ENCODE measurements around the gene L3MBTL1.

Gene L3MBTL1

DNA sequence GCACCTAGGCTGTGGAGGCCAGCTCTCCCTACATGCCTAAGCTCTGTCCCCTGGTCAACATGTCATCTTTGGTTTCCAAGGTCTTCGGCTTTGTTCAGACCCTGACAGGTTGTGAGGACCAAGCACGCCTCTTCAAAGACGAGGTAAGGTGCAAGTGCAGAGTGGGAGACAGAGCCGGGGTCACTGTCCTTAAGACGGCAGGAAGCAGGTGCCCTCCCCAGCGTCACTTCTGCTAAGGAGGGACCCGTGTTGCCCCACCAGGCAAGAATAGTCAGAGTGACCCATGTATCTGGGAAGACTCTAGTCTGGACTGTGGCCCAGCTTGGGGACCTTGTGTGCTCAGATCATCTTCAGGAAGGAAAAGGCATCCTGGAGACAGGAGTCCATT, 33.2 kb downstream of the L3MBTL1 start:
- CTCF ChIA-PET: interaction anchor here (1.1 to 10.0 kb wide), 10 partner anchors 8 to 551 kb away, joined by 3 to 112 read pairs (median 6); no protein-coding TSS in a partner anchor
- POLR2A ChIA-PET: no interaction called here
- H3K4me3 ChIP-seq (ENCODE audit: low read depth, low read length): no peak overlapping the region
- no peak for DNase-seq (ENCODE audit: low read depth, low spot score)
- TF ChIP-seq, protein P1, sequence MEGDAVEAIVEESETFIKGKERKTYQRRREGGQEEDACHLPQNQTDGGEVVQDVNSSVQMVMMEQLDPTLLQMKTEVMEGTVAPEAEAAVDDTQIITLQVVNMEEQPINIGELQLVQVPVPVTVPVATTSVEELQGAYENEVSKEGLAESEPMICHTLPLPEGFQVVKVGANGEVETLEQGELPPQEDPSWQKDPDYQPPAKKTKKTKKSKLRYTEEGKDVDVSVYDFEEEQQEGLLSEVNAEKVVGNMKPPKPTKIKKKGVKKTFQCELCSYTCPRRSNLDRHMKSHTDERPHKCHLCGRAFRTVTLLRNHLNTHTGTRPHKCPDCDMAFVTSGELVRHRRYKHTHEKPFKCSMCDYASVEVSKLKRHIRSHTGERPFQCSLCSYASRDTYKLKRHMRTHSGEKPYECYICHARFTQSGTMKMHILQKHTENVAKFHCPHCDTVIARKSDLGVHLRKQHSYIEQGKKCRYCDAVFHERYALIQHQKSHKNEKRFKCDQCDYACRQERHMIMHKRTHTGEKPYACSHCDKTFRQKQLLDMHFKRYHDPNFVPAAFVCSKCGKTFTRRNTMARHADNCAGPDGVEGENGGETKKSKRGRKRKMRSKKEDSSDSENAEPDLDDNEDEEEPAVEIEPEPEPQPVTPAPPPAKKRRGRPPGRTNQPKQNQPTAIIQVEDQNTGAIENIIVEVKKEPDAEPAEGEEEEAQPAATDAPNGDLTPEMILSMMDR (IDR thresholded peaks at IDR 0.05; ENCODE audit: insufficient read depth, low read length, missing control alignments): no peak

DNA sequence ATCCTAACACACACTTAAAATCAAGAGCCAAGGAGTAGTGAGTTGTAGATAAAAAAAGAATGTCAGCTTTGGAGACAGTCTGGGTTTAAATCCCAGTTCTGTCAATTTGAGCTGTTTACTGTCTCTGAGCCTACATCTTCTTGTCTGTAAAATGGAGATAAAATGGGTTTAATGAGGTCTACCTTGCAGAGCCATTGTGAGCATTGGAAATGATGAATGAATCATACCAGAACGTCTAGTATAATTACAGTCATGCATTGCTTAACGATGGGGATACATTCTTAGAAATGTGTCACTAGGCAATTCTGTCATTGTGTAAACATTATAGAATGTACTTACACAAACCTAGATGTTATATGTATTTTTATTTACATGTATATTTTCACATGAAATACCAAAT, 33.7 kb downstream of the L3MBTL1 start:
- H3K4me3 ChIP-seq (ENCODE audit: low read depth, low read length): no peak overlapping the region
- POLR2A ChIA-PET: no interaction called here
- DNase-seq (ENCODE audit: low read depth, low spot score): no peak
- CTCF ChIA-PET: interaction anchor here (1.2 to 10.0 kb wide), 8 partner anchors 8 to 551 kb away, joined by 3 to 112 read pairs (median 6); no protein-coding TSS in a partner anchor
- TF ChIP-seq, protein P1 (IDR thresholded peaks at IDR 0.05; ENCODE audit: insufficient read depth, low read length, missing control alignments): no peak

DNA sequence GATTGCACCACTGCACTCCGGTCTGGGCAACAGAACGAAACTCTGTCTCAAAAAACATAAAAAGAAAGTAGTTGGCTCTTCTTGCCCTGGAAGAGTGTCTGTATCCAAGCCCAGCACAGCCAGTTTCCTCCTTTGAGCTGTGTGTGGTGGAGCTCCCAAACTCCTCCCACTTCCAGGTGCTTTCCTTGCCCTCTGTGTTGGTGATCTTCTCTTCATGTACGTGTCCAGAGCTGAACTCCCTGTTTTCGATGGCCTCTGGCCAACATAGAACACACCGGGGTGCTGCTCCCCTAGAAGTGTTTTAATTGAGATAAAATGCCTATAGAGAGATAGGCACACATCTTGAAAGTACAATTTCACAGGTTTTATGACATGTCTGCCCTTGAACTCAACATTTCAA, 34.7 kb downstream of the L3MBTL1 start:
- H3K4me3 ChIP-seq (ENCODE audit: low read depth, low read length): no peak overlapping the region
- POLR2A ChIA-PET: no interaction called here
- no peak for DNase-seq (ENCODE audit: low read depth, low spot score)
- CTCF ChIA-PET: interaction anchor here (1.3 to 4.1 kb wide), 3 partner anchors 9 to 550 kb away, joined by 3 to 17 read pairs (median 5); no protein-coding TSS in a partner anchor
- TF ChIP-seq, protein P1 (IDR thresholded peaks at IDR 0.05; ENCODE audit: insufficient read depth, low read length, missing control alignments): no peak

DNA sequence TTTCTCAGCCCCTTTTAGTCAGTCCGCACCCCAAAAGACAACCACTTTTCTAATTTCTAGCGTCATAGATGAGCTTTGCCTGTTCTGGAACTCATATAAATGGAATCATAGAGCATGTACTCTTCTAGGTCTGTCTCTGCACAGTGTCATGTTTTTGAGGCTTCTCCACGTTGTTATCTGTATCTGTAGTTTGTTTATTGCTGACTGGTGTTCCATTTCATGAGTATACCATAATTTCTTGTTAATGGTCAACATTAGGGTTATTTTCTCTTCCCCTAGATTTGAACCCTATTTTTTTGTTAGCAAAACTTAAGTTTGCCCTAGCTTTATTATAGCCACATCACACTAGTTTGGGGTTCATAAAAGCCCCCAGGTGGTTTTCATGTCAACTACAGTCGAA, 35.2 kb downstream of the L3MBTL1 start:
- POLR2A ChIA-PET: no interaction called here
- no peak overlapping the region for H3K4me3 ChIP-seq (ENCODE audit: low read depth, low read length)
- CTCF ChIA-PET: interaction anchor here (0.5 to 4.1 kb wide), 4 partner anchors 10 to 772 kb away, joined by 3 to 17 read pairs (median 3); no protein-coding TSS in a partner anchor
- no peak for DNase-seq (ENCODE audit: low read depth, low spot score)
- TF ChIP-seq, protein P1 (IDR thresholded peaks at IDR 0.05; ENCODE audit: insufficient read depth, low read length, missing control alignments): no peak

DNA sequence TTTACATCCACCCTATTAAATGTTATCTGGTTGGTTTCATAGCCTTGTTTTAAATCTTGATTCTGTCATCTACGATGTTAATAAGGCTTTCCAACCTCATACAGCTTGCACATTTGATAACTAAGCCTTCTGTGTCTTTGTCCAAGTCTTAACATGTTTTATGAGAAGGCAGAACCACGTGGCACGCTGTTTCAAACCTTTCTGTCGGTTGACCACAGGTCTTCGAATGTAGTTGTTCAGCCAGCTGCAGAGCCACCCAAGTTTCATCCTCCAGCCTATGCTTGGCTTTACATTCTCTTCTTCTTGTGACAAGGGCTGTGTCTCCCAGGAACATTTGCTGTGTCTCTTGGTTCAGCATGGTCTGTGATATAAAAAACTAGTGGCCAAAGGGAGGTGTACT, 35.6 kb downstream of the L3MBTL1 start:
- no peak for DNase-seq (ENCODE audit: low read depth, low spot score)
- CTCF ChIA-PET: interaction anchor here (0.5 to 4.1 kb wide), 4 partner anchors 10 to 772 kb away, joined by 3 to 17 read pairs (median 3); no protein-coding TSS in a partner anchor
- POLR2A ChIA-PET: no interaction called here

DNA sequence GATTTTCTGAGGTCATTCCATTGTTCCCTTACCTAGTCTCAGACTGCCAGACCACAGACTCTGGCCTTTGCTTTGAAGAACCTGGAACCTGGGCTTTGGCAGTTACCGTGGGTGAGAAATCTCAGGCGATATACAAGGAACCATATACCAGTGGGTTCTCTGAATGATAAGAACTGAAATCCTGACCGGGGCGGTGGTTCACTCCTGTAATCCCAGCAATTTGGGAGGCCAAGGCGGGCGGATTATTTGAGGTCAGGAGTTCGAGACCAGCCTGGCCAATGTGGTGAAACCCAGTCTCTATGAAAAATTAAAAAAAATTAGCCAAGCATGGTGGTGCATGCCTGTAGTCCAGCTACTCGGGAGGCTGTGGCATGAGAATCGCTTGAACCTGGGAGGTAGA, 37.0 kb downstream of the L3MBTL1 start:
- TF ChIP-seq, protein P1 (IDR thresholded peaks at IDR 0.05; ENCODE audit: insufficient read depth, low read length, missing control alignments): no peak
- DNase-seq (ENCODE audit: low read depth, low spot score): no peak
- no peak overlapping the region for H3K4me3 ChIP-seq (ENCODE audit: low read depth, low read length)
- CTCF ChIA-PET: no interaction called here
- POLR2A ChIA-PET: no interaction called here

More for the DNA sequence above, 35.6 kb downstream of the L3MBTL1 start:
- TF ChIP-seq, protein P1 (IDR thresholded peaks at IDR 0.05; ENCODE audit: insufficient read depth, low read length, missing control alignments): no peak
- no peak overlapping the region for H3K4me3 ChIP-seq (ENCODE audit: low read depth, low read length)
